HS-27A (cell line): ENCODE results near the gene MRPL53.

Experiments
- DNase-seq: peaks from one replicate; pipeline ENCODE4 v3.0.0-alpha.2; 2012; ENCODE audit warnings: low read depth, missing footprints

MRPL53 gene

DNA sequence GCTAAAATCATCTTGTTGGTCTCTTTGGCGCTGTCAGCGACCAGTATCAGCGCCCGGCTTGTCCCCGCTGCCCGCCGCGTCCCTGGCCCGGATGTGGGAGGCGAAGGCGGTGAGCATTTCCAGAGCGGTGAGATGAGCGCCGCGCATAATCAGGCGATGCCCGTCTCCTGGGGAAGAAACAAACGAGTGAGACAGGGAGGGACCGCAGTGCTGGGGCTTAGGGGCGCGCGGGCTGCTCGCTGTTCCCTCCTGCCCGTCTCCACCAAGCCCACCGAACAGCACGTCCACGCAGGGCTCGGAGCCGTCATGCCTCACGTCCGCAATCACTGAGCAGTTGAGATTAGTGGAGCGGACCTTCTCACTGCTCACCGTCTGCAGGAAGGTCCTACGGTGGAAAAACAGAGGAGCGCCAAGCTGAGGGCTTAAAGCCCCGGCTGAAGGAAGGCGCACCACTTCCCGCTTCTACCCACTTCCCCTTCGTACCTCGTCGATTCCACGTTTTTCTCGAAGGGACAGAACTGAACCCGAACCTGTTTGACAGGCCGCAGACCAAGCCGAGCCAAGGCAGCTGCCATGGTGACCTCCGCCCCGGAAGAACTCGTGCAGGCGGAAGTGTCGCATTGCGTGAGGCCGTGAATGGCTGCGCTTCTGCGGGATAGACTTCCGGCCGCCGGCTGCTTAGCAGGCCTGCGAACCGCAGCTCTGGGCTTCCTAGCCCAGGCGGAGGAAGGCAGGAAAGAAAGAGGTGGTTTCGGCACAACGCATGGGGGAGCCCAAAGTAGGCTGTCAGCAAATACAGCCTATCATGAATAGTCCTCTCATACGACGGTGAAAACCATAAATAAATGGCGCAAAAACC lies at the start of gene MRPL53:
Gene MRPL53, minus strand, starts transcription at position 595 of the 859 bp plus-strand sequence. Its CDS starts 20 bp downstream, at position 575.
- peak; percentile 90 for DNase-seq

DNA sequence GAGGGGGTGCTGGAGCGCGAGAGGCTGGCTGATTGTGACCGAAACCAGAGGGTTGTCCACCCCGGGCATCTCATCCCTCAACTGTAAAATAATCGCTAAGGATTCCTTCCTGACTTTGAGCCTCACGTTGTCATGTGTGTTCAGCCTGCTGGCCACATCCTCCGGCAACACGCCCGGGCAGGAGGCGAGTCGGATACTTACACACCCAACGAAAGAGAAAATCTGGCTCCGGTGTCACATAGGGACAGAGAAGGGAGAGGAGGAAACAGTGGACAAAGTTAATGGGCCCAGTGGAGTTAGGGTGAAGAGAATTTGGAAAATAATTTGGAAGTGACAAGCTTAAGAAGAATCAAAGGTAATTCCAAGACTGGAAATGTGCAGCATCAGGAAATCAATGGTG lies 44.2 kb upstream of the MRPL53 start:
- no peak for DNase-seq

DNA sequence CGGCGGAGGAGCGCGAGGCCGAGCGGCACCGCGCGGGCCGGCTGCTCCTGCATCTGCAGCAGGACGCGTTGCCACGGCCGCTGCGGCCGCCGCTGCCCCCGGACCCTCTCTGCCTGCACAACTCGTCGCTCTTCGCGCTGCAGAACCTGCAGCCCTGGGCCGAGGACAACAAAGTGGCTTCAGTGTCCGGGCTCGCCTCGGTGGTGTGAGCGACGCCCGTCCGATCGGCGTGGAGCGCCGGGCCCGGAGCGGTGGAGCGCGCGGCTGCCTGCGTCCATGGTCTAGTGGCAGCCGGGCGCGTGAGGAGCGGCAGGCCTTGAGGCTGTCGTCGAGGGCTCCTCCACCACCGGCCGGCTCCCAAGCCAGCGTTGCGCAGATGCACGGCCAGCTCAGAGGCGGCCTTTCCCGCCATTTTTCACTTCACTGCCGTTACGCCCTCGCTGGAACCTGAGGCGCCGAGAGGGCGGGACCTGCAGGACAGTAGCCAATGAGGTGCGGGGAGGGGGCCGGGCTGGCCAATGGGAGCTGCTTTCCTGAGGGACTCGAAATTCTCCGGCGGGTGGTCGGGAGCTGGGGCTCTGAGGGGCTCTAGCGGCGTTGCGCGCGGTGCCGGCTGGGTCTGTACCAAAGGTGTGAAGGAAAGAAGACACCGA lies 43.6 kb upstream of the MRPL53 start:
- DNase-seq, result no peak

DNA sequence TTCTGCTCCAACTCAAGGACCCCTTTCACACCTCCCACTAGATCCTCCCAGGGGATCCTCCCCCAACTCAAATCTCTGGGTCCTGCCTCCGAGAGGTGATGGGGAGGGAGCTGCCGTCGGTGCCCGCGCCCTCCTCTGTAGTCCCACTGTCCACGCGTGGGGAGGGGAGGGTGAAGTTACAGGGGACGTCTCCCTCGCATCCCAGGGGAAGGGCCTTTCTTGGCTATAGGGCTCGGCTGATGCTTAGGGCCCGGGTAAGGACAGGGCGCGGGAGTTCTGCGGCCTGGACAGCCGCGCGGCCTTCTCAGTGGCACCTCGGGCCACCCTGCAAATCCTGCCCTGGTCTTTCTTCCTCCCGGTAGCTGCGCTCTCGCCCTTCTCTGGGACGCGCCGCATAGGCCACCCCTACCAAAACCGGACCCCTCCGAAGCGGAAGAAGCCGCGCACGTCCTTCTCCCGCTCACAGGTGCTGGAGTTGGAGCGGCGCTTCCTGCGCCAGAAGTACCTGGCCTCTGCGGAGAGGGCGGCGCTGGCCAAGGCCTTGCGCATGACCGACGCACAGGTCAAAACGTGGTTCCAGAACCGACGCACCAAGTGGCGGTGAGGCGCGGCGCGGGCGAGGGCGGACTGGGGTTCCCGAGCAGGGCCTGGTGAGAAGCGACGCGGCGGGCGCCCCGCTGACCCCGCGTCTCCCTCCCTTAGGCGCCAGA lies 42.9 kb upstream of the MRPL53 start:
- no peak for DNase-seq

DNA sequence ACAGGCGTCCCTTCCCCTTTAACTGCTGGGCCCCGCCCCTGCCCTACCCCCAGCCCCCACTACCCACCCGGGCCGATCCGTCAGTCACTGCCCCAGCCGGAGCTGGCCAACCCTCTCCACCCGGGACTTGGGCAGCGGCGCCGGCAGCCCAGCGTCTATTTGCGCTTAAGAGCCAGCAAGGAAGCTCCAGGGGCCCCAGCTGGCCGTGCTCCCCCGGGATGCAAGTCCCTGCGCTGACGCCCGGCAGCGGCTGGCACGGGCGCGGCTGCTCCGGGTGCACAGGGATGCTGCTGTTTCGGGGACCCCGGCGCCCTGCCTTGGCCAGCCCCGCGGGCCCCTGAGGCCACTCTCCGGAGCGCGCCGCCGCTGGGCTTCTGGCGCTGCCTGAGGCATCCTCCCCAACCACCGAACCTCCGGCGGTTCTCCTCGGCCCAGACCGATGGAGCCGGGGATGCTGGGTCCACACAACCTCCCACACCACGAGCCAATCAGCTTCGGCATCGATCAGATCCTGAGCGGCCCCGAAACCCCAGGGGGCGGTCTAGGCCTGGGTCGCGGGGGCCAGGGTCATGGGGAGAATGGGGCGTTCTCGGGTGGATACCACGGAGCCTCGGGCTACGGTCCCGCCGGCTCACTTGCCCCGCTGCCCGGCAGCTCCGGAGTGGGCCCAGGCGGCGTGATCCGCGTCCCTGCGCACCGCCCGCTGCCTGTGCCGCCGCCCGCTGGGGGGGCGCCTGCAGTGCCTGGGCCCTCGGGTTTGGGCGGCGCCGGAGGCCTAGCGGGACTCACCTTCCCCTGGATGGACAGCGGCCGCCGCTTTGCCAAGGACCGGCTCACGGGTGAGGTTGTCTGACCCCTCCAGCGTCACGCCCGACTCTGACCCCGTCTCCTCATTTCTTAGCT lies 42.1 kb upstream of the MRPL53 start, which contains the start of gene TLX2:
Gene TLX2, plus strand, starts transcription at position 83 of the 903 bp plus-strand sequence. Its CDS starts 357 bp downstream, at position 440.
- no peak for DNase-seq

DNA sequence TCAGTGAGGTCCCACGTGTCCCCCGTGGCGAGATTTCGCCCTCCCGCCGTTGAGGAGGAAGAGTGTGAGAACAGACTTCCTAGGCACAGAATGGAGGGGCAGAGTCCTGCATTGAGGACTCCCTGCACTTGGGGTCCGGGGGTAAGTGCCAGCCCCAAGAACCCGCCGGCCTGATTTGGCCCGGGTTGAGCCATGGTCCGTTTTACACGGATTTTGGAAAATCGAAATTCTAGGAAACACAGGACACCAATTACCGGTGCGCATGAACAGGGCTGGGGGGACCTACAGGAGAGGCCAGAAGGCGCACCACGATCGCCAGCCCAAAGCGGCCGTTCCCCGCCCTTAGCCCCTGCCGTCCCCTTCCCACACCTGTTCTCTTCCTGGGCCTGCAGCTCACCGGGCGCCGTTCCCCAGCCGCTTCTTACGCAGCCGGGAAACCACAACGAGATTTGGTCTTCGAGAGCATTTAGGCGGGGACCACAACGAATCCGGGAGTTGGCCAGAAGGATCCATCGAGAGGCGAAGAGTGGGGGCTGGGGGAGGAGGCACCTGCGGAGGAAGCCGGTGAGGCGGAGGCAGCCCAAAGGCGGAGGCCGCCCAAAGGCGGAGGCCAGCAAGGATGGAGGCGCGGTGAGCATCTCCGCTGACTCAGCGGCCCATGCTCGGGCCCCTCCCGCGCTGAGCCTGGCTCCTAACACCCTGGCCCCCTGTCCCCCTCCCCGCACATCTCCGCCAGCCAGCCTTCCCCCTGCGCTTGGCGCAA lies 41.3 kb upstream of the MRPL53 start:
- no peak for DNase-seq

DNA sequence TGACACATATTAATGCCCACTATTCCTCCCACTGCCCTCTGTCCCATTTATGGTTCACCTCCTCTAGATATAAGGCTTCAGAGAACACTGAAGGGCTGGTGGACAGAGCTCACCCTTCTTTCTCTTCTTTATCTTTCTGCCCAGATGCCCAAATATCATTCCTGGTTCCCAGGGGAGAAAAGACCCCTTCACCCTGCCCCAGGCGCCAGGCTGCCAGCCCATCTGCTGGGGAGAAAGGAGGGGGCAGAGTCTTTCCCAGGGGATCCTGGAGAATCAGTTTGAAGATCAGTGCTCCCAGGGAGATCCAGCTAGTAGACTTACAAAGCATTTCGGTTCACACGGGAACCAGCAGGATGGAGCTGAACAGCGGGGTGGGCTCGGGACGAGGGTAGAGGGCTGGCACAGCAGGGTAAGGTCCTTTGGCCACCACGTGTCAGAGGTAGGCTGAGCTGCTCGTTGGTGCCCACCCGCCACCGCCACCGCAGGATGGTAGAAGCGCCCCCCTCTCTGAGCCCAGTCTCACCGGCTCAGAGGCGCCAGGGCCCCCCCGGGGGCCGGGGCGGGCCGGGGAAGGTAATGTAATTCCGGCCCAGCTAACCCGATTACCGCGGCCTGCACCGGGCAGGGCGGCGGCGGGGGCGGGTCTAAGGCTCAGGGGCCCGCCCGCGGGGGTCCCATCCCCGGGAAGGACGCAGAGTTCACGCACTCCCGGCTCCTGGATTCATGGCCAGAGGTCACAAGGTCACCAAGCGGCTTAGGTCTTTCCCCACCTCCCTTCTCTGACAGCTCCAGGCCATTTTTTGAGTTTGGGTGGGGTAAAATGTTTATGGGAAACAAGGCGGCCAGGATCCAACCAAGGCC lies 40.5 kb upstream of the MRPL53 start:
- no peak for DNase-seq

DNA sequence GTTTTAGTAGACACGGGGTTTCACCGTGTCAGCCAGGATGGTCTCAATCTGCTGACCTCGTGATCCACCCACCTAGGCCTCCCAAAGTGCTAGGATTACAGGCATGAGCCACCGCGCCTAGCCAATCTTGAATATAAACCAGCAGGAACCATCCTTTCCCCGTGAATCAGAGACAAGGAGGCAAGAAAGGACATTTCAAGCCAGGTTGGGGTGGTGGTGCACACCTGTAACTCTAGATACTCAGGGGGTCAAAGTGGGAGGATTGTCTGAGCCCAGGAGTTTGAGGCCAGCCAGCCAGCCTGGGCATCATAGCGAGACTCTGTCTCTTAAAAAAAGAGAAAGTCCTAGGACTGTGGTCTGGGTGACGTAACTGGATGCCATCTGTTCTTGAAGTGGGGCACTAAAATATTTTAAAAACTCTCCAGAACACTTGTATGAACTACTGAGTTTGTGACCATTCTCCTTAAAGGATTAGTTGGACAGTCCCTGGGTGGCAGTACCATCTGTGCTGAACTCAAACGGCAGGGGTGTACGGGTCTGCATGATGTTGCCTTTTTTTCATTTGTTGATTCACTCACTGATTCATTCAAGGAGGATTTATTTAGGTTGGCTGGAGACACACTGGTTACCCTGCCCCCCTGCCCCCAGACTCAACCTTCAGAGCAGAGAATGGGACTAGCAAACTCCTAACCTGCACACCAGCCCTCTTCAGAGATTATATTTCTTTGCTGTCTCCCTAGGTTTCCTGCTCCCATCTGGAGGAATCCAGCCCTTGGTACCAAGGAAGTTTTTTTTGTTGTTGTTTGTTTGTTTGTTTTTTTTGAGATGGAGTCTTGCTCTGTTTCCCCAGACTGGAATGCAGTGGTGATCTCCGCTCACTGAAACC lies 38.9 kb upstream of the MRPL53 start:
- no peak for DNase-seq

DNA sequence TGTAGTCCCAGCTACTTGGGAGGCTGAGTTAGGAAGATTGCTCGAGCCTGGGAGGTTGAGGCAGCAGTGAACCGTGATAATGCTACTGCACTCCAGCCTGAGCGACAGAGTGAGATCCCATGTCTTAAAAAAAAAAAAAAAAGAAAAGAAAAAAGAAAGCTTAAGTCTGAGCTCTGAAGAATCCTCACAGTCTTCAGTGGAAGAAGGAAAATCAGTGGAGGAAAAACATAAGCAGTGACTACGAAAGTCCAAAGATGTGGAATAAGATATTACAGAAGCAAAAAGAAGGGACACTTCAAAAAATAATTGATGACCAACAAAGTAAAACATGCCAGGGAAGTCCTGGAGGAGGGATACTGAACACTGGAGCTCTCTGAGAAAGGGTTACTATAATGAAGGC lies 37.8 kb upstream of the MRPL53 start:
- DNase-seq, result no peak

DNA sequence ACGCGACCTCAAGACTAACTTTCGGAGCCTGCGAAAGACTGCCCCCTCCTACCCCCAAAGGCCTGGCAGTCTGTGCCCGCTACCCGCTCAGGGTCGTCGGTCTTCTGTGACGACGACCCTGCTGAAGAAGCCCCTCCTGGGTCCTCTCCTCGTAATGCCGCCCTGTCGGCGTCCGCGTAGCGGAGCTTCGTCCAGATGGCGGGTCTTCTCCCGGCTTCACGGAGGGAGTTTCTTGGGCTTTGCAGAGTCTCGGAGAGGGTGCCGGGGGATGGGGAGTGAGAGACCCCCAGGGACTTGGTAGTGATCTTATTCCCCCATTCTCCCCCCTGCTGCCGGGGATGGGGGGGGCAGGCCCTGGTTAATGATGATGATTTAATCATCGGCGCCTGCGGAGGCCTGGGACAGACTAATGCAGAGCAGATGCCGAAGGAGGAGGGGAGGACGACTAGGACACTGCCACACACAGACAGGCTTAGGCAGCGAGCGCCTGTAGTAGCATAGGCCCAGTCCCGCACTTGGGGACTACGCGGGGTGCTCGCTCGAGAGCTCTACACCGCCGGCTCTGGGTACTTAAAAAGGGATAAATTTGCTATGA lies 35.5 kb upstream of the MRPL53 start:
- DNase-seq, result no peak

DNA sequence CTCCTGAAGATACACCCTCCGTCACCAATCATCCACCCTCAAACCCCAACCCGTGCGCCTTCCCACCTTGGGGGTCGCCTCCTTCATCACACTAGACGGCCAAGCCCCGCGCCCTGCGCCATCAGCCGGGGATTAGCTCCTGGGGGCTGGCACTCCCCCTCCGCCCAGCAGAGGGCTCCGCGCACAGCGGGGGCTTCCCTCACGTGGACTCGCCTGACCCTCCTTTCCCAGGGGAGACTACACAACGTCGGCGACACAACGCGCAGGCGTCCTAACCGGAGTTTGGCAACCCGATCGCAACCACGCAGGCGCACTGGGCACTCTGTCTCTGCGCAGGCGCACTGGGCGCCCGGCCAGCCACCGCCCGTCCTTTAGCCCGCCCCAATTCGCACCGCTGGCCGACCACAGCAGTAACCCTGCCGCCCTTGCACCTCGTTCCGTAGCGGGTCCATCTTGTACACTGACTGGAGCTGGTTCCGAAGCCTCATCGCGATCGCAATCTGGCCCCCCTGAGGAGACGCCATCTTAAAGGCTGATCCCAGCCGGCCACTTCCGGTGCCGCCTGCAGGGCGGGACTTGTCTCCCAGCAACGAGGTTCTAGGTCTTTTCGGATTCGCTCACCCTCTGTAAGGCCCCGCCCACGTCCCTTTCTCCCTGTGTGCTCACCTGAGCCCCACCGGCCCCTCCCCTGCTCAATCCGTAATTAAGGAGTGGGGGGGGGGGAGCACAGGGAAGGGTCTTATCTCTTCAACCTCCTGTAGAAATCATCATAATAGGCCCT lies 34.9 kb upstream of the MRPL53 start, which contains the start of gene PCGF1:
Gene PCGF1, minus strand, starts transcription at position 551 of the 781 bp plus-strand sequence. Its CDS starts 27 bp downstream, at position 524.
- DNase-seq, result peak; percentile 98

DNA sequence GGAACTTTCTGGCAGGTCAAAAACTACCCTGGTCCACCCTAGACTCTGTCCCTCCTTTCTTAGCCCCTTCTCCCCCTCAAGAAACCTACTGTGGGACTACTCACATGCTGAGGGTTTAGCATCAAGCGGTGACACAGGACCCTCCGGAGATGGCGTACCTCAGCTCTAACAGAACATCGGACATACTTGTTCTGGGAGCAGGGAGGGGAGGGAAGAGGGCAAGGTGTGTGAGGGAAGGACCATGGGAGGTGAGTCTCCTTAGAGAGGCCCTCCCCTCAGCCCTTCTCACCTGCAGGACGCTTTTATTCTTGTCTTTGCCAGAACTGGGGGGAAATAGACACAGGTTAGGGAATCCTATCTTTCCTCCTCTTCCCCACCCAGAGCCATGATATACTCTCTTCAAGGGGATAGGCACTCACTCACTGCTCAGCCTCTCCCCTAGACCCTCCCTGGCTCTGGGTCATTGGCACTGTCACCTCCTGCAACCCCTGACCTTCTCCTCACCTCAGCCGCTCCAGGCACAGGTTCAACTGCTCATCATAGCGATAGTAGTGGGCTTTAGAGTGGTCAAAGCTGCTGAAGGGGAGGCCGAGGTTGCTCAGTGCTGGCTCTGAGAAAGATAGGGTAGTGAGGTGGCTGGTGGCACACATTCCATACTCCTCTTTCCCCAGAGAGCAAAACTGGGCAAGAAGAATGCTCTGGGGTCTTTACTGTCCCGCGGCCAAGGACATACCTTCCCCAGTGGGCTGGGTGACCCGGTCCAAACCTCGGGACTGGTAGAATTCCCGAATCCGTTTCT lies 33.2 kb upstream of the MRPL53 start:
- no peak for DNase-seq

DNA sequence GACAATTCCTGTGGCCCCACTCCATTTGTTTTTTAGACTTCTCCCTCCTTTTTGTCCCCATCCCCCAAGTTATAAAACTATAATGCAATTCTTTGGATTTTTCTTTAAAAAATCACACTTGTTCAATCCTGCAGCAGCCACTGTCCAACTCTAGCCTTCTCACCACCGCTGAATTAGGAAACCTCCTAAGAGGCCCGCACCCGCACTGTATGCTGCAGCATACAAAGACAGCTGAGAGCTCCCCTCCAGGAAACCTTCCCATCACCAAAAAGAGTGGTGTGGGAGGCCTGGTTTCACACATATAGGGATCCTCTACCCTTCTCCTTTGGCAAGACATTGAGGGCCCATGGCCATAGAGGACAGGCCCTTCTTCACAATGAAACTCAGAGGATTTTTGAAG lies 32.1 kb upstream of the MRPL53 start:
- no peak for DNase-seq

DNA sequence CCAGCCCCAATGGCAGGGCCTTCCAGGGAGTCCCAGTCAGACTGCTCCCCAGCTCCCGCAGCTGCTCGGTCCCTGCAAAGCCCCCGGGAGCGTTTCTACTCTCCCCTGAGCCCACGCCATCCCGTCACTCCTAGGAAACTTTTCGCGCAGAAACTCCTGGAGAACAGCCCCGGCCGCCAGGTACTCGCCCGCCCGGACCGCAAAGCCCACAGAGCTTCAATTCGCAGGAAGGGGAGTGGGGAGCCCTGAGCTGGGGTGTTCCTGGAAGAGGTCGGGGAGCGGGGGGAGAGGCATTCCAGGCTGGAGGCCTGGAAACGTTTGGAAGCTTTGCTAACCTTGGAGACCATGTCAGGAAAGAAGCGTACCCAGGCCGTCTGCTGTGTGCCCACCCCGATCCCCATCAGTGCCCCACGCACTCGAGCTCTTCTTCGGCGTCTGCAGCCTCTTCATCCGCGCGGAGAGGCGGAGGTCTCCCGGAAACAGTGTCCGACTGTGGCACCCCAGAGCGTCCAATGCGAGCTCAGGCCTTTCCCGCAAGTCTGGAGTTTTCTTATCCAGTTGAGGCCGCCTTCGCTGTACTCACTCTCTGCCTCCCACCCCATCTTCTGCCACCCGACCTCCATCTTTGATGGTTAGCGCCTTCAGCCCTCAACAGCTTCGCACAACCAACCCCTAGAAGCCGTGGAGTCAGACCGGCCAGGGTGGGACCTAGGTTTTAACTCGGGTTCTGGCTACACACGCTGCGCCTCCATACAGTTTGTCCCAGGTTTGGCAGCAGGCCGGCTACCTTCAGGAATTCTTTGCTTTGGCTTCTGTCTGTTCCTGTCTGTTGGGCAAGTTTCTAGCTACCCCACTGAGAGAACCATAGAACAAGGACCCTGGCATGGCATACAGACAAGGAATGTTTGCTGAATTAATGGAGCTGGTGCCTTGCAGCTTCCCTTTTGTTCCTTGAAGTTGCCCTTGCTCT lies 31.3 kb upstream of the MRPL53 start:
- no peak for DNase-seq

DNA sequence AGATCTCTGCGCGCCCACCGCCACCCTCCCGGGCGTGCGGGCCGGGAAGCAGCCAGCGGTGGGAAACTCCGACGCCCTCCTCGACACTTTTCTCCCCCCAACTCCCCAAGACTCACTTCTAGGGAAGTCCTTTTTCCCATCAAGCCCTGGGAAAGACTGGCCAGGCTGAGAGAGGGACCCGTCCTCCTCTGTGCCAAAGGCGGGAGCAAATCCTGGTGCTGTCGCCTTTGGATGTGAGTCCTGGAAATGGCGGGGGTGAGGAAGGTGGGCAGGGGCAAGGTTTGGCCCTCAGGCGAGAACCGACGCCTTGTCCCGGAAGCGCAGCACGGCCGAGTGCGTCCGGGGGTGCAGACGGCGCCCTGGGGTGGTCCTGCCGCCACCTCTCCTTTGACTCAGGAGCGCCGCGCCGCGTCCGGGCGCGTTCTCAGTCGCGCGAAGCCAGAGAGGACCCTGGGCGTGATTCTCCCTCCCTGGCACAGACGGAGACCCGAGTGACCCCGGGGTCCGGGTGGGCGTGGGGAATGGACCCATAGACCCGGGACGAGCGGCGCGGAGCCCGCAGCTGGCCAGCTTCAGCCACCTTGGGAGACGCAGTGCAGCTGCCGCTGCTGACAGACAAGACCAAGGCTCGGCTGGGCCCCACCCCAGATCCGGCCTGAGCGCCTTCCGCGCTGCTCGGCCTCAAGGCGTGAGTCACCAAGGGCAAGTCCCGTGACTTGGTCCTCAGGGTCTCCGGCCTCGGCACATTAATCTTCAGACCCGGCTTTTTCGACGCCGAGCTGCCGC lies 30.4 kb upstream of the MRPL53 start:
- DNase-seq, result peak; percentile 77
